GM12872 (cell line): ENCODE measurements around the gene ATP6V1E1.

Source experiments
- CTCF ChIP-seq: IDR thresholded peaks from 3 replicates; pipeline ENCODE4 v1.5.1; 2011; ENCODE audit warnings: low read depth, mild to moderate bottlenecking, low read length, moderate library complexity; ENCODE audit not compliant: insufficient read depth

The ATP6V1E1 gene

GRCh38 chr22:17656870-17657395 lies 28.4 kb upstream of the ATP6V1E1 start:
- no peak for TF ChIP-seq CTCF

GRCh38 chr22:17655289-17655688 lies 26.7 kb upstream of the ATP6V1E1 start:
- no peak for TF ChIP-seq CTCF

GRCh38 chr22:17648569-17648968 lies 20.0 kb upstream of the ATP6V1E1 start:
- no peak for TF ChIP-seq CTCF

- TF ChIP-seq CTCF: no peak
Observed at GRCh38 chr22:17647991-17648390, 19.4 kb upstream of the ATP6V1E1 start.

GRCh38 chr22:17647452-17647851 lies 18.9 kb upstream of the ATP6V1E1 start:
- TF ChIP-seq CTCF: no peak

- TF ChIP-seq CTCF: no peak
Observed at GRCh38 chr22:17641269-17641668, 12.7 kb upstream of the ATP6V1E1 start.

- no peak for TF ChIP-seq CTCF
Observed at GRCh38 chr22:17639247-17639741, 10.7 kb upstream of the ATP6V1E1 start.
